GM12878 (cell line): ENCODE data around the gene MAML3. TPM values are rescaled to one million over a fixed set of nuclear protein-coding genes. Genes with fewer than 3 reads are reported as not detected.

Experiments used
- BRCA1 ChIP-seq: IDR thresholded peaks from 2 replicates; pipeline ENCODE4 v1.6.1; 2011; ENCODE audit warnings: low read depth, low read length, improper control_type of control experiment
- EZH2 ChIP-seq: IDR thresholded peaks from 2 replicates; pipeline ENCODE4 v1.6.1; 2012; ENCODE audit warnings: low read depth, mild to moderate bottlenecking, control low read depth, inconsistent platforms, low read length, borderline replicate concordance; ENCODE audit not compliant: control insufficient read depth
- NFXL1 ChIP-seq: fragments of 450-650 bp; IDR thresholded peaks from 2 replicates; pipeline ENCODE4 v1.6.1; 2017; ENCODE audit warnings: antibody characterized with exemption, mild to moderate bottlenecking, borderline replicate concordance
- NFYA ChIP-seq: IDR thresholded peaks from 2 replicates; pipeline ENCODE4 v1.6.1; 2011; ENCODE audit warnings: low read depth, mild to moderate bottlenecking, low read length, improper control_type of control experiment, borderline replicate concordance
- SIX5 ChIP-seq: IDR thresholded peaks from 2 replicates; pipeline ENCODE4 v1.6.1; 2011; ENCODE audit warnings: mild to moderate bottlenecking, low read depth, low read length, moderate library complexity; ENCODE audit not compliant: severe bottlenecking
- ZNF217 ChIP-seq: fragments of 450-650 bp; IDR thresholded peaks from 2 replicates; pipeline ENCODE4 v1.6.1; 2017; ENCODE audit warnings: antibody characterized with exemption, mild to moderate bottlenecking
- polyA plus RNA-seq, 11 experiments: library from polyadenylated mRNA; depleted of rRNA in 4 of 11; unstranded in 6 of 11; stranded (reverse) in 5 of 11; fragments of >200 nt; fragmentation: Nextera tagmentation in 4 of 11; fragmentation: Illumina TruSeq in 1 of 11; extraction: Ambion mirVana in 4 of 11; extraction: Trizol in 1 of 11; gene quantifications; 1 replicate in 1 of 11; 2 replicates in 10 of 11; pipeline versions ENCODE4 v1.2.1 to v1.2.3, GENCODE V29; 2011 to 2016; ENCODE audit warnings: inconsistent platforms in 2 of 11, missing spikeins in 2 of 11, low read depth in 1 of 11
- total RNA-seq, 4 experiments: library from RNA; depleted of rRNA in 3 of 4; stranded (reverse); fragments of >200 nt in 3 of 4; fragmentation: Illumina TruSeq in 1 of 4; extraction: Trizol in 1 of 4; gene quantifications; 2 replicates each; pipeline versions ENCODE4 v1.2.1 to v1.2.3, GENCODE V29; 2013 to 2021
- TF ChIP-seq, protein P1 (sequence below): fragments of 450-650 bp; IDR thresholded peaks from 2 replicates; pipeline ENCODE4 v1.6.1; 2017; ENCODE audit warnings: mild to moderate bottlenecking, low read depth, inconsistent platforms; ENCODE audit not compliant: poor library complexity, severe bottlenecking
- TF ChIP-seq, protein P2 (sequence below): IDR thresholded peaks from 2 replicates; pipeline ENCODE4 v1.6.1; 2012; ENCODE audit warnings: mild to moderate bottlenecking, low read depth, low read length

Gene MAML3
- total and polyA plus RNA-seq, 10 of the 15 experiments (the other 5 are each of a cell fraction or from before 2014, with no cell fraction given) = under 0.01 to 0.53 (median 0.06) TPM; not detected in 2

DNA sequence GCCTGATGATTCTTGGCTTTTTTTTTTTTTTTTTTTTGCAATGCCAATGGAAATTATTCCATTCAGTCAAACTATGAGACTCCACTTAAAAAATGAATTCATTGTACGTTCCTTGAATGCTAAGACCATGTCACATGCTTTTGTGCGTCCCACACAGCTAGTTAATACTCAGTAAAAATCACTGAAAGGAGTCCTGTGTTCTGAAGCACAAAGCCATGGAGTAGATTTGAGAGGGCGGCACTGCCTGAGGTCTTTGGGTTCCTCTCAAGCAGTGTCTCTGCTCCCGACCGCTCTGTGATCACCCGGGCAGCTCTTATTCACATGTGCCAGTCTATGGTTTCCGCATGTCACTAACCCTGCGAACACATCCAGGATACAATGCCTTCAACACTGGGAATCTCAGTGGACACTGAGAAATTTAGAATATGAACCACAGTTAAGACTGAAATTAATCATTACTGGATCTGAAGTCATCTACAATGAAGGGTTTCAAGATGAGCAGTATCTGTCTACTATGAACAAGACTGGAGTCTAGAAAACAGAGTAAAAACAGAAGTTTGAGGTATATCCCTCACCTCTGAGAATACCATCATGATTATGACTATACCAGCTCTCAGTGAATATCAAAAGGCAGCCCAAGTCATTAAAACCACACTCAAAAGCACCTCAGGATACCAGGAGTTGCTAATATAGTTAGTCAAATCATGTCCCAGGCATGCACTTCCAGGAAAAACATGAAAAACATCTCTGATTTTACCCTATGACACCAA, 295.4 kb downstream of the MAML3 start (continued):
- TF ChIP-seq, protein P1, sequence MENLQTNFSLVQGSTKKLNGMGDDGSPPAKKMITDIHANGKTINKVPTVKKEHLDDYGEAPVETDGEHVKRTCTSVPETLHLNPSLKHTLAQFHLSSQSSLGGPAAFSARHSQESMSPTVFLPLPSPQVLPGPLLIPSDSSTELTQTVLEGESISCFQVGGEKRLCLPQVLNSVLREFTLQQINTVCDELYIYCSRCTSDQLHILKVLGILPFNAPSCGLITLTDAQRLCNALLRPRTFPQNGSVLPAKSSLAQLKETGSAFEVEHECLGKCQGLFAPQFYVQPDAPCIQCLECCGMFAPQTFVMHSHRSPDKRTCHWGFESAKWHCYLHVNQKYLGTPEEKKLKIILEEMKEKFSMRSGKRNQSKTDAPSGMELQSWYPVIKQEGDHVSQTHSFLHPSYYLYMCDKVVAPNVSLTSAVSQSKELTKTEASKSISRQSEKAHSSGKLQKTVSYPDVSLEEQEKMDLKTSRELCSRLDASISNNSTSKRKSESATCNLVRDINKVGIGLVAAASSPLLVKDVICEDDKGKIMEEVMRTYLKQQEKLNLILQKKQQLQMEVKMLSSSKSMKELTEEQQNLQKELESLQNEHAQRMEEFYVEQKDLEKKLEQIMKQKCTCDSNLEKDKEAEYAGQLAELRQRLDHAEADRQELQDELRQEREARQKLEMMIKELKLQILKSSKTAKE = peak; percentile 31
- peak; percentile 88 for TF ChIP-seq ZNF217
- no peak for TF ChIP-seq NFXL1
- TF ChIP-seq NFYA = no peak
- TF ChIP-seq EZH2 = 0 out of 2 replicates have a peak, but pooled peaks have one; percentile 37
- no peak for TF ChIP-seq BRCA1
- TF ChIP-seq, protein P2, sequence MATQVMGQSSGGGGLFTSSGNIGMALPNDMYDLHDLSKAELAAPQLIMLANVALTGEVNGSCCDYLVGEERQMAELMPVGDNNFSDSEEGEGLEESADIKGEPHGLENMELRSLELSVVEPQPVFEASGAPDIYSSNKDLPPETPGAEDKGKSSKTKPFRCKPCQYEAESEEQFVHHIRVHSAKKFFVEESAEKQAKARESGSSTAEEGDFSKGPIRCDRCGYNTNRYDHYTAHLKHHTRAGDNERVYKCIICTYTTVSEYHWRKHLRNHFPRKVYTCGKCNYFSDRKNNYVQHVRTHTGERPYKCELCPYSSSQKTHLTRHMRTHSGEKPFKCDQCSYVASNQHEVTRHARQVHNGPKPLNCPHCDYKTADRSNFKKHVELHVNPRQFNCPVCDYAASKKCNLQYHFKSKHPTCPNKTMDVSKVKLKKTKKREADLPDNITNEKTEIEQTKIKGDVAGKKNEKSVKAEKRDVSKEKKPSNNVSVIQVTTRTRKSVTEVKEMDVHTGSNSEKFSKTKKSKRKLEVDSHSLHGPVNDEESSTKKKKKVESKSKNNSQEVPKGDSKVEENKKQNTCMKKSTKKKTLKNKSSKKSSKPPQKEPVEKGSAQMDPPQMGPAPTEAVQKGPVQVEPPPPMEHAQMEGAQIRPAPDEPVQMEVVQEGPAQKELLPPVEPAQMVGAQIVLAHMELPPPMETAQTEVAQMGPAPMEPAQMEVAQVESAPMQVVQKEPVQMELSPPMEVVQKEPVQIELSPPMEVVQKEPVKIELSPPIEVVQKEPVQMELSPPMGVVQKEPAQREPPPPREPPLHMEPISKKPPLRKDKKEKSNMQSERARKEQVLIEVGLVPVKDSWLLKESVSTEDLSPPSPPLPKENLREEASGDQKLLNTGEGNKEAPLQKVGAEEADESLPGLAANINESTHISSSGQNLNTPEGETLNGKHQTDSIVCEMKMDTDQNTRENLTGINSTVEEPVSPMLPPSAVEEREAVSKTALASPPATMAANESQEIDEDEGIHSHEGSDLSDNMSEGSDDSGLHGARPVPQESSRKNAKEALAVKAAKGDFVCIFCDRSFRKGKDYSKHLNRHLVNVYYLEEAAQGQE = no peak
- TF ChIP-seq SIX5 = no peak
